ENCODE results near the gene ENTREP1.
"Not testable (repeated sequence)": the region's sequence is repeated elsewhere in the genome, so short reads cannot be mapped to it uniquely, and the experiment has no call there.

Gene ENTREP1

DNA sequence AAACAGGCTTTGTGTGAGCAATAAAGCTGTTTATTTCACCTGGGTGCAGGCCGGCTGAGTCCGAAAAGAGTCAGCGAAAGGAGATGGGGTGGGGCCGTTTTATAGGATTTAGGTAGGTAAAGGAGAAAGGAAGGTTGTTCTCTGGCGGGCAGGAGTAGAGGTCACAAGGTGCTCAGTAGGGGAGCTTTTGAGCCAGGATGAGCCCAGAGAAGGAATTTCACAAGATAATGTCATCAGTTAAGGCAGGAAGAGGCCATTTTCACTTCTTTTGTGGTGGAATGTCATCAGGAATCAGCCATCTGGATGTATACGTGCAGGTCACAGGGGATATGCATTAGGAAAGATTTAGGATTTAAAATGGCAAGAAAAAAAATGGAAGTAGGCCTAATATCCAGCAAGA is 84.9 kb downstream of the ENTREP1 start:
- DNase-seq = not testable (repeated sequence)

DNA sequence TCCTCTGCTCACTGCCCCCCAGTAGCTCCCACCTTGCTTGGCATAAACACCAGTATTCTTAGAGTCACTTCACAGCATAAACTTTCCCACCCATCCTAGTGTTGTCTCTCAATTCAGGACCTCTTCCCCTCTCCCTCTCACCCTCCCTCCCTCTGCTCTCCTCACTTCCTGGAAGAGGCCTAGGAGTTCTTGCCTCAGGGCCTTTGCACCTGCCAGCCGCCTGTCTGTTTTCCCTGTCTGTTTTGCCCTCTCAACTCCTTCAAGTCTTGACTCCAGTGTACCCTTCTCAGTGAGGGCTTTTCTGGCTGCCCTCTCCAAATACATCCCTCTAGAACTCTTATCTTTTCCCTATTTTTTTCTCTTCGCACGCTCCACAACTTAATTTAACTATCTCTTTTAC is 86.2 kb downstream of the ENTREP1 start:
- DNase-seq = no peak

DNA sequence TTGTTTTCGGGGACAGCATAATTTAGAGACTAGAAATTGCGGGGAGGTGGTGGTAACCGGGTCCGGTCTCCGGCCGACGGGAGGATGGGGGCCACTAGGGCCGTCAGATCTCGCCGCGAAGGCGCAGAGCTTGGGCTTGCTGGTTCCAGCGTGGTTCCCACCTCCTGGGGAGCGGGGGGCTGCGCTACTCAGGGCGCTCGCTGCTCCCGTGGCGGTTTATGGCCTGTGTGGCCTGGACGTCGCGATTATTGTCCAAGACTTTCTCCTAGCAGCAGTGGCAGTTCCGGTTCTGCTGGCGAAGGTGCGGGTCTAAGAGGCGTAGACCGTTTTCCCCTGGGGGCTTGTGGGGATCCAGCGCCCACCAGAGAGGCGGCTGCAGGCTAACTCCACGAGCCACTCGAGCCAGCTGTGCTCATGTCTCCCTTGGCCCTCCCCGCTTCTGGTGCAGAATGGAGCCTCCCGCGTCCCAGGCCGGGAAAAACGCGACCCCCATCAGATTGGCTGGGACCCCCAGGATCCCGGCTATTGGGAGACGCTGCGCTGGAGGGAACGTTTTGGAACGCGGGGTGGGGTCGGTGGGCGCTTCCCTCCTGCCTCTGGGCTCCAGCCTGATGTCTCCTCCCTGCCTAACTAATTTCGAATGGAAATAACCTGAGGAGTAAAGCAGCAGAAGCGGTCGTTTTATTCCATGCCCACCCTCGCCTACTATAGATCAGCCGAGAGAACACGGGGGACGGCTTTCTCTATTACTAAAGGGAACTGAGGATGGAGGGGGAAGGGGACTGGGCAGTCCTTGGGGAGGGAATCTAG is 87.1 kb downstream of the ENTREP1 start:
- no peak for DNase-seq

DNA sequence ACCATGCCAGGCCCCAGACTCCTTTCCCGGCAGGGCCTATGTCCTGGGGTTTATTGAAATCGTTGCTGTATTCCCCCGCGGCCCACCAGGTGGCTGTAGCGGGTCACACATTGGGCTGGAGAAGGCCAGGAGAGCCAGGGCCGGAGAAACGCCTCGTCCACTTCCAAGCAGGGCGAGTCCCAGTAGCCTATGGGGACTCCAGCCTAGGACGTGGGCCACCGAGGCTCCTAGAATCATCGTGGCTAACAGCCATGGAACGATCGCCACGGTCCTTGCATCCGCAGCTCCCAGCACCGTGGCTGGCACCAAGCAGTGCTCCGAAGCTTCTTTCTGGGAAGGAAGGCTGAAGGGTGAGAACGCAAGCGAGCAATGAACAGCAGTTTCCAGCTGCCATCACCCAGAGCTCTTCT is 87.7 kb downstream of the ENTREP1 start:
- DNase-seq = peak in 39 of 58 donors; percentile 1 to 68 (median 30)

DNA sequence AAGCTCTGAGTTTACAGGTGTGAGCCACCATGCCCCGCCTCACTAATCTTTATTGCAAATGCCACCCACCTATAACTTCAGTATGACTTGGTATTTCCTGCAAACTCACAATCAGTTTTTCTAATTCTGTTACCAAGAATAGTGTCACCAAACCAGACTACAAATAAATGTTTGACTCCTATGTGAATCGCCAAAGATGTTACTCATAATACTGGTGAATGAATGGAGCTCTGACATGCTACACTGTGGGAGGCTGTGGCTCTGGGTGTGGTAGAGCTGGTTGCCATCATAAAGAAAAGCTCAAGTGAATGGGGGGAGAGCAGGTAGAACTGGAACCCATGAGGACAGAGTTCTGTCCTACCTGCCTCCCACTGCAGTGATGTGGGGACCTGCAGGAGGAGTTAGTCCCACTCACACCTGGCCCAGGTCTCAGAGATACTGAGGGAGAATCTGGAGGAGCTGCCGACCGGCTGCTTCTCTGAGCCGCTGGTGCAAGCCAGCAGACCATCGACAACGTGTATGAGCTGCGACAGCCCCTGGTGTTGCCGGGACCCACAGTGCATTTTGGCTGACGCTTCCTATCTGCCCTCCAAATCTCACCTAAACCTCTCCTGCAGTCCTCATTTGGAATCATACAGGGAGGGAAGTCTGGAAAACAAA is 95.7 kb downstream of the ENTREP1 start:
- DNase-seq = no peak

DNA sequence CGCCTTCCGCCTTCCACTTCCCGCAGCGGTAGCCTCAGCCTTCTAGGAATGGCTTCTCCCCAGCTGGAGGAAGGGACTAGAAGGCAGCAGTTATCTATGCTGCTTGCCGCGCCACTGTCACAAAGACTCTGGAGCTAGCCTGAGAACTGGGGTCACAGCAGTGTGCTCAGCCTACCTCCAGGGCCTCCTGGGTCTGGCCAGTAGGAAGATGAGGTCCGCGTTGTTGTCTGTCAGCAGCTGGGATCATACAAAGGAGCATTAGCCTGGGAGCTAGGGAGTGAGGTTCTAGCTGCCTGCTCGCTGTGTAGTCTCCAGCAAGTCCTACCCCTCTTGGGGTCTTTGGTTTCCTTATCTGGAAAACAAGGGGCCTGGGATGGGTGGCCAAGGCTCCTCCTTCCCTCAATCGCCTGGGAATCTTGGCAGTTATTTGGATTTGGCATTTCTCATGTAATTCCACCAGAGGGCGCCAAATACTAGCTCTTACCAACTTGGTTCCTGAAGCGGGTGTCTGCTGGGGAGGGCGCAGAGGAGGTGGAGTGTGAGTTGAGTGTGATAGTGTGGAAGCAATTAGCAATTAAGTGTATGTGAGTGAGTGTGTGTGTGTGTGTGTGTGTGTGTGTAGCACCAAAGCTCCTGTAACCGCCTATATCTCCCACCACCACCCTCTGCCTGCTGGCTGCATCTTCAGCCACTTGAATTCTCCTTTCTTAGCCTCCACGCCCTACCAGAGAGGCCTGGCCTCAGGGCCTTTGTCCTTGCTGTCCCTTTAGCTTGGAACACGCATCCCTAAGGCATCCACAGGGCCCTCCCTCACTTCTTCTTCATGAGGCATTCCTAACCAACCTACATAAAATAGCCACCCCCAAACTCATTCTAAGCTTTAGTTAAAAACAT is 97.1 kb downstream of the ENTREP1 start:
- DNase-seq = peak in 50 of 58 donors; percentile 6 to 76 (median 52)

DNA sequence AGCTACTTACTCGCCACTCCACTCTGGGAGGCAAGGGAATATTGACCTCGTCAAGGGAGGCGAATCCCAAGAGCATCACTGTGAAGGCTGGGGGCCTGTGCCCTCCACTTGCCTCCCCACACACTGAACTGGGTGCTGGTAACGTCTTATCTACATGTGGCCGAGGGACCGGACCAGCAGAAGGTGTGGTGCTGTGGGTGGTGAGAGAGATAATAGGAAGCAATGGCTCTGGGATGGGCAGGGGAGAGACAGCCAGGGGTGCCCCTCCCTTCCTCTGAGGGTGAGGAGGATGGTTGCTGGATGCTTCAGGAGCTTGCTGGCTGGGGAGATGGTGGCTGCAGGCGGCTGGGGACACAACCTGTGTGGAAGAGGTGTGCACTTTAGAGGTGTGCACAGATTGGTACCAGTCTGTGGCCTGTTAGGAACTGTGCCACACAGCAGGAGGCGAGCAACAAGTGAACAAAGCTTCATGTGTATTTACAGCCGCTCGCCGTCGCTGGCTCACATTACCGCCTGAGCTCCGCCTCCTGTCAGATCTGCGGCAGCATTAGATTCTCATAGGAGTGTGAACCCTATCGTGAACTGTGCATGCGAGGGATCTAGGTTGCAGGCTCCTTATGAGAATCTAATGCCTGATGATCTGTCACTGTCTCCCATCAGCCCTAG is 100.3 kb downstream of the ENTREP1 start:
- peak in 30 of 58 donors; percentile 2 to 70 (median 33) for DNase-seq

DNA sequence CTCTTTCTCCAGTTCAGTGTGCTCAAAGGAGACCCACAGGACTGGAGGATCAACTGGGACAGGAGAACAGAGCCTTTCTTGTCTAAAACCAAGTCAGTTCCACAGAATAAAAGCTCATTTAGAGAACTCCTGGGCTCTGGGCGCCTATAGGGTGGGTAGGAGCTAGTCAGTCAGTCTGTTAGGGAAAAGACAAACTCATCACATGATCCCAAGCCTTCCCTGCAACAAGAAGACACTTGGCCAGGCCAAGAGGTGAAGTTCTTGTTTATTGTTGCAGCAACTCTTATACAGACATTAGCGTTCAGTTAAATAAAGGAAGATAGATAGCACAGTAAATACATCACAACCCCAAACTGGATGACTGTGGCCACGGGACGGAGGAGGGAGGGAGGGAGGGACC is 102.3 kb downstream of the ENTREP1 start:
- DNase-seq = peak in 19 of 58 donors; percentile 2 to 75 (median 25)

DNA sequence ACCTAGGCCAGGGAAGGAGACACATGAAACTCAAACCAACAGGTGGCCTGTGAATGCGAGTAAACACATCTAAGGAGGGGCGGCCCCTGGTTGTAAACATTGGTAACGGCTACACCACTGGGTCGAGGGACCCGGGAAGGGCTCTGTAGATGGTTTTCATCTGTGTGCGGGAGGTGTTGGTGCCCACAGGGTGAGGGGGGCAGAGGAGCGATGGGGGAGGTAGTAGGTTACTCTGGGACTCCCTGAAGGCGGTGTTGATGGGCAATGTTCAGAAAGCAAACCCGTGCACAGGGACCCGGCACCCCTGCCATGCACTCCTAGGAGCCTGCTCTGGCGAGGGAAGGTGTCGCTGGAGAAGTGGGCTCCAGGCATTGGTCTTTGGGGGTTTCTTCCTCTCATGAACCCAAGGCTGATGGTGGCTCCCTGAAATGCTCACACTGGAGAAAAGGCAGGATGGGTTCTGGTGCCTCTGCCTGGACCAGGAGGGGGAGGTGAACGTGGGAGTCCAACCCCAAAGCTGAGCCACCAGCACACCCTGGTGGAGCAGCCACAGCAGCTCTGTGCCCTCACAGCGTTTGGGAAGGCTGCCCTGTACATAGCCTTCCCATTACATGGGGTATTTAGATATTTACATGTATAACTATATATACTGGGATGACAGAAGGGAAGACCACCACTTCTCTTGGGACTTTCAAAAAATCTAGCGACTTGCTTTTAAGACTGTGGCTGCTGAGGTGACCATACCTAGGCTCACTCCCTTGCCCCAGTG is 103.2 kb downstream of the ENTREP1 start:
- no peak for DNase-seq

DNA sequence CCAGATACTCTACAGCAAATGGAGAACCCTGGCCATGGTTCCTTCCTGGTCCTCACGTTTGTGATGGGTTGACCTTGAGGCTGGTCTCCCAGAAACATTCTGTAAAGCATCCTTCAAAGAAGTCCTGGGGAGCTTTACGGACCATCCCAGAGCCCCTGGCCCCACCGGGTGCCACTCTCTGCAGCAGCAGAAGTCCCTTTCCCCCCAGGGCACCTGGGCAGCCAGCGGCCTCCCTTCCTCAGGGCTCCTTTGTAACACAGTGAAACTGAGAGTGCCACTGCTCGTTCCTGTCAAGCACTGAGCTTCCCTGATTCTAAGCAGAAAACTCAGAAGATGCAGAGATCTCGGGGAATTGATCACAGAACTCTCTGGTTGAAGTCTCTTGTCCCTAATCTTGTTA is 104.3 kb downstream of the ENTREP1 start:
- DNase-seq = no peak

DNA sequence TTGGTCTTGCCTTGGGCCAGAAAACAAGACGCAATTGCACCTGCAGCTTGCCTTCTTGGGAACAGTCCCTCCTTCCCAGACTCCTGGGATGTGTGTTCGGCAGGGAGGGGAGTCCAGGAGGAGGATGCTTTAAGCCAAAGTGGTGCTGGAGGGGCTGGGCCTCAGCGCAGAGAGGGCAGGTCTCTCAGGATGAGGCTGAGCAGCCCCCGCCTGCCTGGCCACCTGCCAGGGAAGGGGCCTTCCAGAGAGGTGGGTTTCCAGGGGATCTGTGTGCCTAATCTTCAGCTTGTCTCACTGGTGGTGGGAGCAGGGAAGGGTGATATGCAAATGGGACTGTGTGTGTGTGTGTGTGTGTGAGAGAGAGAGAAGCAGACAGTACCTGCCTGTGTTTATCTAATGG is 105.2 kb downstream of the ENTREP1 start:
- no peak for DNase-seq

DNA sequence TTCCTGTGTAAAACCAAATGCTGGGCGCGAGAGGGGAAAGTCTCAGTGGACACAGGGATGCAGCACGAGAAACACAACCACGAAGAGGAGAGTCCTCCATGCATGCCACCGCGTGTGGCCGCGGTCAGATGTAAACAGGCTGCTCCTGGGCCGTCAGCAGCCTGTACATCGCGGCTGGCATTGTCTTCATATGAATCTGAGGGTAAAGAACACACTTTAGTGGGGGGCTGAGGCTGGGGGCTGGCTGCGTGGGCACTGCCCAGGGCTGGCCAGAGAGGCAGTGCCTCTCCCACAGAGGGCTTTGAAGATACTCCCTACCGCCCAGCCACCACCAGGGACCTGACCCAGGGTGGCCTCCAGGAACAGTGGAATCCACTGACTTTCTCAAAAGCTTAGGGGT is 106.2 kb downstream of the ENTREP1 start:
- no peak for DNase-seq

DNA sequence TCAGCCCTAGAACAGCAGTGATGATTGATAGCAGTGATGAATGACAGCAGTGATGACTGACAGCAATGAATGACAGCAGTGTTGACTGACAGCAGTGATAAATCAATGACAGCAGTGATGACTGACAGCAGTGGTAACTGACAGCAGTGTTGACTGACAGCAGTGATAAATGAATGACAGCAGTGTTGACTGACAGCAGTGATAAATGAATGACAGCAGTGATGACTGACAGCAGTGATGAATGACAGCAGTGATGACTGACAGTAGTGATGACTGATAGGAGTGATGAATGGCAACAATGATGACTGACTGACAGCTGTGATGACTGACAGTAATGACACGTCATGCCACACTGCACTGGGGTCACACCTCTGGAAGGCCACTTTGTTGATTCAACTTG is 106.8 kb downstream of the ENTREP1 start:
- DNase-seq = no peak

DNA sequence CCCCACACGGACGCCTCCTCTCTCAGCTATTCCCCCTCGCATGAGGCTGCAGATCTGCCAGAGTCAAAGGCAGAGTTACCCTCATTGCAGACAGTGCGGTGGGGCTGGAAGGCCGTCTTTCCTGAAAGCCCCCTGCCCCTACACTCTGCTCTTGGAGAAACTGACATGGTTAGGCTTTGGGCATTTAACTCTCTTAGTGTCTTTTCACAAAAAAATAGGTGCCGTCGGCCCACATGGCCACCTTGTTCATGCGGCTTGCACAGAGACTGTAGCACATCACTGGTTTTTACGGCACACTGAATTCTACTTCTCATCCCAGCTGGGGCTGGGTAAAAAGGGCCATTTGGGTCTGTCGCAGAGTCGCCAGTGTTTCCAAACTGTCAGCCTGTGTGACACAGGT is 107.6 kb downstream of the ENTREP1 start:
- no peak for DNase-seq

DNA sequence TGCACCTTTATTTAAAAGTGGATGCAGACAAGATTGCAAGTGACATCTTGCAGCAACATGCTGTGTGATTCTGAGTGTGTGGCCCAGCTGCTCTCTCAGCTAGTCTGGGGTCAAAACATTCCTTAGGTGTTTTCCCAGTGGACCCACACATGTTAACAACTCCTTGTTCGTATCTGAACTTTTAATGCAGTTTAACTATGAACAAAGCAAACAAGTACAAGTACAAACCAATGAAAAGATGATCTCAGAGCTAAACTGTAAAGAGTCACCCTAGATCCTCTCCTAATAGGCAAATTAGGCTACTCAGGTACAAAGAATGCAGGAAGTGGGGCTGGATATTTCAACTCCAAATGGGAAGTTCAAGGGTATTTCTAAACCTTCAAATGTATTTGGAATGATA is 108.4 kb downstream of the ENTREP1 start:
- DNase-seq = no peak

DNA sequence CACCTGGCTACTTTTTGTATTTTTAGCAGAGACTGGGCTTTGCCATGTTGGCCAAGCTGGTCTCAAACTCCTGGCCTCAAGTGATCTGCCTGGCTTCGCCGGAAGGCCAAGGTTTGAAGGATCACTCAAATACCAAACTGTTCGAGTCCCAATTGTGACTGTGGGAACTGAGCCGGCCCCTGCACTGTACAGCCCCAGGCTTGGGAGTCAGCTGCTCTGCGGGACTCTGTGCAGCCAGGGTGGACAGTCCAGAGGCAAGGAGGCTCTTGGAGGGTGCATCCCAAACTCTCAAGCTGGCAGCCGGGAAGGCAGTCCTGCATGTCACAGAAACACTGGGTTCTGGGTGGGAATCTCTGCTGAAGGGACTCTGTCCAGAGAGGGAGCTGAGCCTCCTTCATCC is 109.0 kb downstream of the ENTREP1 start:
- no peak for DNase-seq

DNA sequence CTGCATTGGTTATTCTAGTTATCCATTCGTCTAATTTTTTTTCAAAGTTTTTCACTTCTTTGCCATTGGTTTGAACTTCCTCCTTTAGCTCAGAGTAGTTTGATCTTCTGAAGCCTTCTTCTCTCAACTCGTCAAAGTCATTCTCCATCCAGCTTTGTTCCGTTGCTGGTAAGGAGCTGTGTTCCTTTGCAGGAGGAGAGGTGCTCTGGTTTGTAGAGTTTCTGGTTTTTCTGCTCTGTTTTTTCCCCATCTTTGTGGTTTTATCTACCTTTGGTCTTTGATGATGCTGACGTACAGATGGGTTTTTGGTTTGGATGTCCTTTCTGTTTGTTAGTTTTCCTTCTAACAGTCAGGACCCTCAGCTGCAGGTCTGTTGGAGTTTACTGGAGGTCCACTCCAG is 114.6 kb downstream of the ENTREP1 start:
- DNase-seq = not testable (repeated sequence)

DNA sequence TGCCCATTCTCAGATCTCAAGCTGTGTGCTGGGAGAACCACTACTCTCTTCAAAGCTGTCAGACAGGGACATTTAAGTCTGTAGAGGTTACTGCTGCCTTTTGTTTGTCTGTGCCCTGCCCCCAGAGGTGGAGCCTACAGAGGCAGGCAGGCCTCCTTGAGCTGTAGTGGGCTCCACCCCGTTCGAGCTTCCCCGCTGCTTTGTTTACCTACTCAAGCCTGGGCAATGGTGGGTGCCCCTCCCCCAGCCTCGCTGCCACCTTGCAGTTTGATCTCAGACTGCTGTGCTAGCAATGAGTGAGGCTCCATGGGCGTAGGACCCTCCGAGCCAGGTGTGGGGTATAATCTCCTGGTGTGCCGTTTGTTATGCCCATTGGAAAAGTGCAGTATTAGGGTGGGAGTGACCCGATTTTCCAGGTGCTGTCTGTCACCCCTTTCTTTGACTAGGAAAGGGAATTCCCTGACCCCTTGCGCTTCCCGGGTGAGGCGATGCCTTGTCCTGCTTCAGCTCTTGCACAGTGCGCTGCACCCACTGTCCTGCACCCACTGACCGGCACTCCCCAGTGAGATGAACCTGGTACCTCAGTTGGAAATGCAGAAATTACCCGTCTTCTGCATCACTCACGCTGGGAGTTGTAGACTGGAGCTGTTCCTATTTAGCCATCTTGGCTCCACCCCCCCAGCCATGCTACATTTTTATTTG is 115.4 kb downstream of the ENTREP1 start:
- not testable (repeated sequence) for DNase-seq
